Ovary (tissue), 9 donors: ENCODE results near the gene KCNIP4. TPM values are rescaled to one million over a fixed set of nuclear protein-coding genes. Genes with fewer than 3 reads are reported as not detected.

Source experiments
- DNase-seq, 5 donors: peaks; one replicate each; pipeline ENCODE4 v3.0.0-alpha.2; 2019 to 2020
- H3K27ac ChIP-seq, 2 donors: fragments of 200-600 bp; one replicate each; pipeline versions ENCODE4 v1.5.1 to v1.8.0; 2019 to 2022
- H3K27me3 ChIP-seq: fragments of 200-600 bp; one replicate; pipeline ENCODE4 v1.8.0; 2022
- H3K36me3 ChIP-seq: fragments of 200-600 bp; sonication (generic); one replicate; pipeline ENCODE4 v1.5.1; 2019
- H3K4me1 ChIP-seq: one replicate; pipeline ENCODE4 v1.8.1; 2013; ENCODE audit warnings: mild to moderate bottlenecking, moderate library complexity; ENCODE audit not compliant: insufficient read depth
- H3K4me3 ChIP-seq: fragments of 200-600 bp; sonication (generic); one replicate; pipeline ENCODE4 v1.5.1; 2017
- H3K9me3 ChIP-seq, 2 donors: fragments of 200-600 bp in 1 of 2; sonication (generic) in 1 of 2; one replicate each; pipeline versions ENCODE4 v1.5.1 to v1.8.1; 2013 to 2019; ENCODE audit warnings: mild to moderate bottlenecking in 1 of 2, moderate library complexity in 1 of 2
- CTCF ChIP-seq, 3 donors: fragments of 450-650 bp in 2 of 3; fragments of 200-600 bp in 1 of 3; IDR thresholded peaks; one replicate each; pipeline versions ENCODE4 v1.5.1 to v1.8.0; 2016 to 2022; ENCODE audit warnings: antibody characterized with exemption in 3 of 3, mild to moderate bottlenecking in 1 of 3
- EP300 ChIP-seq: sonication (generic); formaldehyde crosslinking; IDR thresholded peaks from one replicate; pipeline ENCODE4 v1.6.1; 2017; ENCODE audit warnings: antibody characterized with exemption
- POLR2A ChIP-seq: fragments of 450-650 bp; IDR thresholded peaks from one replicate; pipeline ENCODE4 v1.6.1; 2017; ENCODE audit warnings: antibody characterized with exemption, mild to moderate bottlenecking, moderate library complexity
- WGBS, 3 donors: extraction: QIAGEN DNeasy Blood & Tissue Kit in 1 of 3; methylation state at CpG; one replicate each; pipeline versions ENCODE4 v1.1.5 to v1.1.7; 2013 to 2017; 5-methylcytosine and 5-hydroxymethylcytosine counted together
- intact Hi-C, 4 donors: fragments of 100-400 bp; cut with DNase I; formaldehyde crosslinking; loops; one replicate each; pipeline versions ENCODE4 v1.11.0 to v1.15.1; 2022 to 2023
- polyA plus RNA-seq, 2 donors: library from polyadenylated mRNA; stranded (reverse); fragments of 200-250 nt in 1 of 2; fragments of 350-450 nt in 1 of 2; fragmentation: Illumina TruSeq in 1 of 2; extraction: RNeasy Lipid Tissue Mini Kit (QIAGEN cat#74804) in 1 of 2; gene quantifications; one replicate each; pipeline ENCODE4 v1.2.3, GENCODE V29; 2013 to 2014
- total RNA-seq, 7 donors: library from RNA; depleted of rRNA in 2 of 7; stranded (reverse); fragments of >200 nt in 2 of 7; fragmentation: NEBNext Ultra II Directional in 3 of 7; extraction: Animal tissue kit (Norgen Biotek cat#: 25700) in 3 of 7; gene quantifications; one replicate each; pipeline versions ENCODE4 v1.1.0 to v1.2.4, GENCODE V29; 2016 to 2023
- donor health status: DM: no; HTN: no; CAD: no; lungs with moderate emphysema.
- donor health status: DM: no; HTN: no; CAD: no.
- donor health status: Bipolar disorder and iron deficiency.
- donor health status: DM: yes; HTN: yes; CAD: no.
- donor health status: DM: no; HTN: no; CAD: no.
- donor health status: DM: yes; HTN: yes; CAD: no.

The KCNIP4 gene
- total and polyA plus RNA-seq, 9 donors = 0.11 to 3.9 (median 0.93) TPM; not detected in 1

- intact Hi-C loops = no loop called here
- TF ChIP-seq EP300 (no peak), CTCF (IDR thresholded peaks at IDR 0.05) (no peak), POLR2A (no peak)
Observed at GRCh38 chr4:21901831-21902230, 46.7 kb downstream of the KCNIP4 start.

GRCh38 chr4:21901281-21901680 is 47.3 kb downstream of the KCNIP4 start:
- intact Hi-C loops = no loop called here
- DNase-seq = no peak
- Histone ChIP-seq H3K36me3 (no peaks in the 10 kb centered on the region), H3K4me1 (no peaks in the 10 kb centered on the region), H3K27ac (no peak overlapping the region), H3K4me3 (no peak overlapping the region), H3K9me3 (peaks cover 0 to 4% of the 10 kb centered on the region in 2 donors), H3K27me3 (no peaks in the 10 kb centered on the region)
- TF ChIP-seq POLR2A (no peak), EP300 (no peak), CTCF (IDR thresholded peaks at IDR 0.05) (no peak)
- WGBS, 3 donors = 83 to 91% (median 85%) methylated on average over 2 of the region's 2 CpGs

More at GRCh38 chr4:21901831-21902230, 46.7 kb downstream of the KCNIP4 start:
- Histone ChIP-seq H3K27me3 (no peaks in the 10 kb centered on the region), H3K9me3 (peaks cover 0 to 4% of the 10 kb centered on the region in 2 donors), H3K4me3 (no peak overlapping the region), H3K27ac (no peak overlapping the region), H3K36me3 (no peaks in the 10 kb centered on the region), H3K4me1 (no peaks in the 10 kb centered on the region)
- WGBS, 3 donors = 92 to 97% (median 94%) methylated on average over 1 of the region's 1 CpG
- no peak for DNase-seq

- H3K4me1 ChIP-seq = no peaks in the 10 kb centered on the region
- no peaks in the 10 kb centered on the region for H3K27me3 ChIP-seq
- H3K36me3 ChIP-seq = no peaks in the 10 kb centered on the region
- H3K4me3 ChIP-seq = no peak overlapping the region
- H3K27ac ChIP-seq = no peak overlapping the region
- H3K9me3 ChIP-seq = peaks cover 0 to 4% of the 10 kb centered on the region in 2 donors
- 34 to 59% (median 37%) methylated on average over 2 of the region's 2 CpGs for WGBS, 3 donors
- TF ChIP-seq EP300 (no peak), CTCF (IDR thresholded peaks at IDR 0.05) (no peak), POLR2A (no peak)
- no peak for DNase-seq
- intact Hi-C loops = no loop called here
Observed at GRCh38 chr4:21900211-21900610, 48.4 kb downstream of the KCNIP4 start.

GRCh38 chr4:21898101-21898500 is 50.5 kb downstream of the KCNIP4 start:
- Histone ChIP-seq H3K36me3 (no peaks in the 10 kb centered on the region), H3K27ac (no peak overlapping the region), H3K4me1 (no peaks in the 10 kb centered on the region), H3K4me3 (no peak overlapping the region), H3K27me3 (no peaks in the 10 kb centered on the region), H3K9me3 (peaks cover 0 to 4% of the 10 kb centered on the region in 2 donors)
- DNase-seq = no peak
- intact Hi-C loops = no loop called here
- WGBS, 3 donors = 88 to 96% (median 94%) methylated on average over 2 of the region's 2 CpGs
- no peak for TF ChIP-seq CTCF (IDR thresholded peaks at IDR 0.05)
- TF ChIP-seq EP300 = no peak
- TF ChIP-seq POLR2A = no peak
